Peyer's patch (tissue), 4 donors: Measurements from ENCODE around the gene ASB2. TPM values are rescaled to one million over a fixed set of nuclear protein-coding genes. Genes with fewer than 3 reads are reported as not detected.
A peak's percentile ranks its signal among the peaks of the same experiment; 100 is the strongest.

Experiments used
- DNase-seq, 3 donors: peaks; one replicate each; pipeline ENCODE4 v3.0.0-alpha.2; 2017 to 2019
- H3K27ac ChIP-seq, 4 donors: fragments of 200-600 bp; sonication (generic); one replicate each; pipeline ENCODE4 v1.5.1; 2016 to 2019
- H3K27me3 ChIP-seq, 2 donors: fragments of 200-600 bp; sonication (generic); one replicate each; pipeline ENCODE4 v1.5.1; 2019
- H3K36me3 ChIP-seq, 3 donors: fragments of 200-600 bp; sonication (generic); one replicate each; pipeline ENCODE4 v1.5.1; 2016 to 2019
- H3K4me1 ChIP-seq, 4 donors: fragments of 200-600 bp; sonication (generic); one replicate each; pipeline ENCODE4 v1.5.1; 2016 to 2019
- H3K4me3 ChIP-seq, 4 donors: fragments of 200-600 bp; sonication (generic); 1 replicate in 3 of 4; 2 replicates in 1 of 4; pipeline ENCODE4 v1.5.1; 2016 to 2019; ENCODE audit warnings: mild to moderate bottlenecking in 1 of 4
- H3K9me3 ChIP-seq, 4 donors: fragments of 200-600 bp; sonication (generic); one replicate each; pipeline ENCODE4 v1.5.1; 2016 to 2019; ENCODE audit warnings: mild to moderate bottlenecking in 1 of 4
- POLR2A ChIP-seq, 2 donors: fragments of 450-650 bp; IDR thresholded peaks; one replicate each; pipeline ENCODE4 v1.5.1; 2017; ENCODE audit warnings: antibody characterized with exemption in 2 of 2, mild to moderate bottlenecking in 2 of 2, moderate library complexity in 2 of 2
- total RNA-seq, 4 donors: library from RNA; depleted of rRNA; stranded (reverse); fragments of >200 nt; gene quantifications; one replicate each; pipeline ENCODE4 v1.1.0, GENCODE V29; 2016
- TF ChIP-seq, protein P1 (sequence below), 6 experiments: fragments of 450-650 bp in 4 of 6; fragments of 200-600 bp in 2 of 6; sonication (generic) in 1 of 6; IDR thresholded peaks; one replicate each; pipeline ENCODE4 v1.5.1; 2017 to 2019; ENCODE audit warnings: antibody characterized with exemption in 6 of 6, mild to moderate bottlenecking in 3 of 6, moderate library complexity in 1 of 6

The ASB2 gene
- total RNA-seq, 4 donors from 2014 or later = 3.2 to 32.2 (median 5.4) TPM

DNA sequence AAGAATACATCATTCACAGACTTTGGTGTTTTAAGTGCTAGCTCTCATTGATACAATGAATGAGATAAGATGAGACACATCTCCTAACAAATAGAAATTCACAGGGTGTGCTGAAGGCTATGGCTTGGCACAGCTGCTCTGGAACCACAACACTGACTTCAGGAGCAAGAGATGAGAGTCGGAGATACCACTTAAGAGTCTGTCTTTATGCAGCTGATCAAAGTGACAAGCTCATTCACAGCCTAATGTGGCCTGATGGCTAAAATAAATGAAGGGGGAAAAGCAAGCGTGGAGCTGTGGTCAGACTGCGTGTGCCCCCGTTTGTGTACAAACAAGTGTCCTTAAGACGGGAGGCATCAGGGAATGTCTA lies 78.9 kb downstream of the ASB2 start:
- Histone ChIP-seq H3K27me3 (no peaks in the 10 kb centered on the region), H3K4me3 (no peak overlapping the region), H3K4me1 (no peaks in the 10 kb centered on the region), H3K27ac (no peak overlapping the region), H3K36me3 (no peaks in the 10 kb centered on the region), H3K9me3 (no peaks in the 10 kb centered on the region)
- DNase-seq = no peak
- TF ChIP-seq POLR2A (IDR thresholded peaks at IDR 0.05) = no peak
- TF ChIP-seq, protein P1, sequence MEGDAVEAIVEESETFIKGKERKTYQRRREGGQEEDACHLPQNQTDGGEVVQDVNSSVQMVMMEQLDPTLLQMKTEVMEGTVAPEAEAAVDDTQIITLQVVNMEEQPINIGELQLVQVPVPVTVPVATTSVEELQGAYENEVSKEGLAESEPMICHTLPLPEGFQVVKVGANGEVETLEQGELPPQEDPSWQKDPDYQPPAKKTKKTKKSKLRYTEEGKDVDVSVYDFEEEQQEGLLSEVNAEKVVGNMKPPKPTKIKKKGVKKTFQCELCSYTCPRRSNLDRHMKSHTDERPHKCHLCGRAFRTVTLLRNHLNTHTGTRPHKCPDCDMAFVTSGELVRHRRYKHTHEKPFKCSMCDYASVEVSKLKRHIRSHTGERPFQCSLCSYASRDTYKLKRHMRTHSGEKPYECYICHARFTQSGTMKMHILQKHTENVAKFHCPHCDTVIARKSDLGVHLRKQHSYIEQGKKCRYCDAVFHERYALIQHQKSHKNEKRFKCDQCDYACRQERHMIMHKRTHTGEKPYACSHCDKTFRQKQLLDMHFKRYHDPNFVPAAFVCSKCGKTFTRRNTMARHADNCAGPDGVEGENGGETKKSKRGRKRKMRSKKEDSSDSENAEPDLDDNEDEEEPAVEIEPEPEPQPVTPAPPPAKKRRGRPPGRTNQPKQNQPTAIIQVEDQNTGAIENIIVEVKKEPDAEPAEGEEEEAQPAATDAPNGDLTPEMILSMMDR (IDR thresholded peaks at IDR 0.05) = no peak

DNA sequence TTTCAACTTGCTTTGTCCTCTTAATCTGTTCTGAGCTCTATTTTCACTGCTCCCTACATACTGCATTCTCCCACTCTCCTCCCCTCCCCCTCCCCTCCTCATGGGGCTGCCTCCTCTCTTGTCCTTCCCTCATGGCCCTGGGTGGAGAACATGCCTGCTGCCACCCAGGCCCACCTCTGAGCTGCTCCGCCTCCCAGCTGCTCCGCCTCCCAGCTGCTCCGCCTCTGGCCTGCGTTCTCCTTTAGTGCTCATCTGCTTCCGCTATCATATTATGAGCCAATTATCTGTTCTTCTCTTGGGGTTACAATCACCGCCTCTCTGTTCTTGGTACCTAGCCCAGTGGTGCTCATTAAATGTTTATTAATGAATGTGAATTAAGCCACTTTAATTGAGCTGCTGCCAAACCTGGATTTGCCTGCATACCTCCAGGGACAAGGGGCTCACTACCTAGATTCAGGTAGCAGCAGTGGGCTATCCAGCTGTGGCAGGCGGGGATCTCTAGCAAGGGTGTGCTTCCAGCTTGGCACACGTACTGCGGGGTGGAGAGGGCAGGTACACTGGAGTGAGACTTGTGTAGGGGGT lies 81.3 kb downstream of the ASB2 start:
- no peak for DNase-seq
- H3K4me3 ChIP-seq = no peak overlapping the region
- no peaks in the 10 kb centered on the region for H3K27me3 ChIP-seq
- H3K27ac ChIP-seq = no peak overlapping the region
- no peaks in the 10 kb centered on the region for H3K9me3 ChIP-seq
- no peaks in the 10 kb centered on the region for H3K36me3 ChIP-seq
- TF ChIP-seq, protein P1 (IDR thresholded peaks at IDR 0.05) = no peak
- TF ChIP-seq POLR2A (IDR thresholded peaks at IDR 0.05) = no peak
- no peaks in the 10 kb centered on the region for H3K4me1 ChIP-seq

DNA sequence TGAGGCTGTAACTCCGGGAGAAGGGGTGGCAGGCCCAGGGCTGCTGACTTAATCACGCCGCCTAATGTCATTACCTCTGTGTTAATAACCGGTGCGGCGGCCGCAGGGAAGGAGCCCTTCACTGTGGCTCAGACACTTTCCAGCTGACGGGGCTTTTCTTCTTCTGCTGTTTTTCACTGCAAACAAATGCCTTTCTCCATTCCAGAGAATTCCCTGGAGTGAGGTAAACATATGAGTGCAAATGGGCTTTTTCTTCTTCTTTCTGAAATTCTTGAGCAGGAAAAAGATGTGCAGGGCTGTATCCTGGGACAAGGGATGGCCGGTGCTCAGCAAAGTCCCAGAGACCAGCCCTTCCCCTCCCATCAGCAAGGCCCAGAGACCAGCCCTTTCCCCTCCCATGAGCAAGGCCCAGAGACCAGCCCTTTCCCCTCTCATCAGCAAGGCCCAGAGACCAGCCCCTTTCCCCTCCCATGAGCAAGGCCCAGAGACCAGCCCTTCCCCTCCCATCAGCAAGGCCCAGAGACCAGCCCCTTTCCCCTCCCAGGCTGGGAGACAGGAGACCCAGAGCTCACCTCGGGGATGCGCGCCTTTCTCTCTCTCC lies 82.6 kb downstream of the ASB2 start:
- no peak overlapping the region for H3K27ac ChIP-seq
- no peaks in the 10 kb centered on the region for H3K27me3 ChIP-seq
- TF ChIP-seq POLR2A (IDR thresholded peaks at IDR 0.05) = no peak
- TF ChIP-seq, protein P1 (IDR thresholded peaks at IDR 0.05) = no peak
- H3K36me3 ChIP-seq = no peaks in the 10 kb centered on the region
- no peak overlapping the region for H3K4me3 ChIP-seq
- H3K4me1 ChIP-seq = no peaks in the 10 kb centered on the region
- H3K9me3 ChIP-seq = no peaks in the 10 kb centered on the region
- no peak for DNase-seq

DNA sequence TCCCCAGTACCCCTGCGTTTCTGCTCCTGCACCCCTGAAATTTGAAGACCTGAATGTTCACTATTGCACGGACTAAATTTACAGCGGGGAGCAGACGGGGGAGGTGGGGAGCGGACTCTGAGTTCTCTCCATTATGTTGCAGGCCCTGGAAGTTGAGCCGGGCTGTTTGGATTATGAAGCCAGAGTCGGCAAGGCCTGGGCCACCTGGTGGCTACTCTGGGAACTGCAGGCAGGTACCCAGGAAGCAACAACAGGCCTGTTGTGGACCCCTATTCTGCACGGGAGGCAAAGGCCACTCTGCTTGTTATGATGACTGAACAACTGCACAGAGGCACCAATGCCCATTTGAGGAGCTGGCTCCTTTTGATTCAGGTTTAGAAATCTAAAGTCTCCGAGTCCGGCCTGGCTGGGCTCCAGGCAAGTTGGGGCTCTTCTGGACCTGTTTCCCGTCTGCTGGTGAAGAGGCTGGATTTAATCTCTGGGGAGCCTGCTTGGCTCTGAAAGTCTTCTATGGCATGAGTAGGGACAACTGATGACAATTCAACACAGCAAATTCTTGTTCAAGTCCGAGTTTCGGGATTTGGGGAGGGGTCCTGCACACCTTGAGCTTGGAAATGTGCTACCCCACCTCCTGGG lies 83.3 kb downstream of the ASB2 start:
- Histone ChIP-seq H3K4me1 (no peaks in the 10 kb centered on the region), H3K36me3 (no peaks in the 10 kb centered on the region), H3K4me3 (no peak overlapping the region), H3K9me3 (no peaks in the 10 kb centered on the region), H3K27me3 (no peaks in the 10 kb centered on the region), H3K27ac (no peak overlapping the region)
- peak; percentile 60 to 84 (median 80) for DNase-seq
- TF ChIP-seq POLR2A (IDR thresholded peaks at IDR 0.05) = no peak
- TF ChIP-seq, protein P1 (IDR thresholded peaks at IDR 0.05) = peak; percentile 72 to 96 (median 88)

DNA sequence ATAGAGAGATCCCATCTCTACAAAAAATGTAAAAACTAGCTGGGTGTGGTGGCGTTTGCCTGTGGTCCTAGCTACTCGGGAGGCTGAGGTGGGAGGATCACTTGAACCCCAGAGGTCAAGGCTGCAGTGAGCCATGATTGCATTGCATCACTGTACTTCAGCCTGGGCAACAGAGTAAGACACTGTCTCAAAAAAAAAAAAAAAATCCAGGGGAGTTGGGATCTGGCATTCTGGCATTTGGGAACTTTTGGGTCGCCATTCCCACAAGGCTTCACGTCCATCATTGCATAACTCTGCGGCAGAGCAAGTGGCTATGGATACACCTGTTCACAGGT lies 83.9 kb downstream of the ASB2 start:
- TF ChIP-seq, protein P1 (IDR thresholded peaks at IDR 0.05) = no peak
- TF ChIP-seq POLR2A (IDR thresholded peaks at IDR 0.05) = no peak
- H3K9me3 ChIP-seq = no peaks in the 10 kb centered on the region

More for the DNA sequence above, 83.9 kb downstream of the ASB2 start:
- no peaks in the 10 kb centered on the region for H3K27me3 ChIP-seq
- no peak overlapping the region for H3K4me3 ChIP-seq
- H3K36me3 ChIP-seq = no peaks in the 10 kb centered on the region
- no peak overlapping the region for H3K27ac ChIP-seq
- DNase-seq = no peak
- no peaks in the 10 kb centered on the region for H3K4me1 ChIP-seq
